A673 (cell line): ENCODE results near the gene RBM42. TPM values are rescaled to one million over a fixed set of nuclear protein-coding genes. Genes with fewer than 3 reads are reported as not detected.

Experiments
- BruUV-seq: library from RNA; stranded (reverse); fragments of 400-500 nt; replicated peaks from 2 replicates; lab custom pipeline; 2021; lab: Mats Ljungman, UMichigan
- CTCF ChIA-PET: fragments of 300-600 bp; sonication (Branson Sonifier 250); formaldehyde crosslinking; loops from one replicate; lab custom pipeline; 2022; ENCODE audit warnings: antibody characterized with exemption; lab: Charles Lee
- POLR2A ChIA-PET: fragments of 300-600 bp; sonication (Branson Sonifier 250); formaldehyde crosslinking; loops from one replicate; lab custom pipeline; 2022; ENCODE audit warnings: antibody characterized with exemption; ENCODE audit not compliant: low non-redundant PET; lab: Charles Lee
- DNase-seq: peaks from one replicate; pipeline ENCODE4 v3.0.0-alpha.2; 2015; ENCODE audit warnings: low spot score
- H3K27ac ChIP-seq: fragments of 200-600 bp; sonication (generic); 2 replicates; pipeline ENCODE4 v1.5.1; 2016; ENCODE audit warnings: mixed run types, low read depth, mild to moderate bottlenecking, mixed read lengths, antibody characterized with exemption, low read length; ENCODE audit not compliant: poor library complexity, severe bottlenecking
- H3K27me3 ChIP-seq: fragments of 200-600 bp; sonication (generic); replicated peaks from 2 replicates; pipeline ENCODE4 v1.6.1; 2017; ENCODE audit warnings: mixed run types, low read depth, mild to moderate bottlenecking, mixed read lengths, antibody characterized with exemption, low read length; ENCODE audit not compliant: insufficient read depth, poor library complexity
- H3K36me3 ChIP-seq: fragments of 200-600 bp; sonication (generic); 2 replicates; pipeline ENCODE4 v1.6.1; 2016; ENCODE audit warnings: mixed run types, mild to moderate bottlenecking, mixed read lengths, antibody characterized with exemption, low read length; ENCODE audit not compliant: insufficient read depth, poor library complexity, severe bottlenecking
- H3K4me1 ChIP-seq: fragments of 200-600 bp; sonication (generic); 2 replicates; pipeline ENCODE4 v1.6.1; 2017; ENCODE audit warnings: mixed run types, mild to moderate bottlenecking, mixed read lengths, antibody characterized with exemption, low read length; ENCODE audit not compliant: insufficient read depth, poor library complexity, severe bottlenecking
- H3K4me3 ChIP-seq: fragments of 200-600 bp; sonication (generic); 2 replicates; pipeline ENCODE4 v1.5.1; 2016; ENCODE audit warnings: low read depth, mixed run types, mild to moderate bottlenecking, mixed read lengths, low read length; ENCODE audit not compliant: poor library complexity, severe bottlenecking
- H3K9me3 ChIP-seq: fragments of 200-600 bp; sonication (generic); 2 replicates; pipeline ENCODE4 v1.6.1; 2016; ENCODE audit warnings: mixed run types, low read depth, mild to moderate bottlenecking, mixed read lengths, antibody characterized with exemption, low read length; ENCODE audit not compliant: poor library complexity, severe bottlenecking
- CTCF ChIP-seq: fragments of 300-800, 200-600 bp; sonication (generic); conservative IDR thresholded peaks from 2 replicates; pipeline ENCODE4 v1.5.1; 2017; ENCODE audit warnings: low read depth, mild to moderate bottlenecking, antibody characterized with exemption, low read length, moderate library complexity, mixed read lengths
- EZH2 ChIP-seq: fragments of 200-600 bp; sonication (generic); IDR thresholded peaks from 2 replicates; pipeline ENCODE4 v1.6.1; 2017; ENCODE audit warnings: borderline replicate concordance, low read depth, mild to moderate bottlenecking, mixed read lengths, antibody characterized with exemption, low read length; ENCODE audit not compliant: poor library complexity, severe bottlenecking
- intact Hi-C: fragments of 100-400 bp; cut with micrococcal nuclease; formaldehyde crosslinking; loops from one replicate; pipeline ENCODE4 v1.10.0; 2022; ENCODE audit not compliant: unreplicated experiment
- total RNA-seq: library from RNA; stranded (reverse); gene quantifications from 2 replicates; pipeline ENCODE4 v1.2.3, GENCODE V29; 2021

RBM42 gene
- total RNA-seq, 1 experiment from 2014 or later, result 106 TPM

GRCh38 chr19:35620001-35620400, 8.8 kb upstream of the RBM42 start:
- Histone ChIP-seq H3K9me3 (no peaks in the 10 kb centered on the region), H3K4me3 (no peak overlapping the region), H3K27ac (no peak overlapping the region), H3K4me1 (no peaks in the 10 kb centered on the region), H3K27me3 (no peaks in the 10 kb centered on the region), H3K36me3 (no peaks in the 10 kb centered on the region)
- TF ChIP-seq EZH2 (no peak), CTCF (no peak)
- BruUV-seq, result no TSS peak
- ChIA-PET POLR2A (no interaction called here), CTCF (no interaction called here)
- intact Hi-C loops, result no loop called here
- no peak for DNase-seq

DNA sequence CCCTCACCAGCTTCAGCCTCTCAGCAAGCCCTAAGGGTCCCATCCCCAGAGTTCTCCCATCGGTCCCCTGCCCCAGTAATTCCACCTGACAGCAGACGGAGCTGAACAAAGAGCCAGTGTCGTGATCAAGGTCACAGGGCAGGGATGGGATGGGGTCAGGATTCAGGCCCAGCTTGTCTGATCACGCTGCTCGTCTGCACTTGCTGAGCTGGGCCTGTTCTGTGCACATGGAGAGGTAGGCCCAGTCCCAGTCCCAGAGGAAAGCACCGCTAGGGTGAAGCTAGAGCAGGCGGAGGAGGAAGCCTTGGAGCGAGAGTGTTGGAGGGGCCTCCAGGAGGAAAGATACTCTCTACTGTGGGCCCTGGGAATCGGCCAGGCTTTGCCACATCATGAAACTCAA, 7.1 kb upstream of the RBM42 start:
- POLR2A ChIA-PET, result no interaction called here
- H3K4me3 ChIP-seq, result no peak overlapping the region
- no peaks in the 10 kb centered on the region for H3K36me3 ChIP-seq
- CTCF ChIA-PET, result no interaction called here
- no peaks in the 10 kb centered on the region for H3K9me3 ChIP-seq
- intact Hi-C loops, result no loop called here
- no peaks in the 10 kb centered on the region for H3K27me3 ChIP-seq
- TF ChIP-seq CTCF, result no peak
- no peak for TF ChIP-seq EZH2
- BruUV-seq, result no TSS peak
- DNase-seq, result no peak
- no peak overlapping the region for H3K27ac ChIP-seq
- no peaks in the 10 kb centered on the region for H3K4me1 ChIP-seq

- H3K27me3 ChIP-seq, result no peaks in the 10 kb centered on the region
- ChIA-PET POLR2A (no interaction called here), CTCF (no interaction called here)
- peaks cover 1% of the 10 kb centered on the region for H3K4me1 ChIP-seq
- DNase-seq, result no peak
- intact Hi-C loops, result no loop called here
- H3K27ac ChIP-seq, result no peak overlapping the region
- H3K4me3 ChIP-seq, result no peak overlapping the region
- TF ChIP-seq CTCF, result no peak
- no peak for TF ChIP-seq EZH2
- no peaks in the 10 kb centered on the region for H3K9me3 ChIP-seq
- no TSS peak for BruUV-seq
- H3K36me3 ChIP-seq, result no peaks in the 10 kb centered on the region
Observed at GRCh38 chr19:35622750-35623149, 6.1 kb upstream of the RBM42 start.
